ENCODE measurements around the gene KRTAP9-3. TPM values are rescaled to one million over a fixed set of nuclear protein-coding genes. Genes with fewer than 3 reads are reported as not detected.

KRTAP9-3 gene
- total and polyA plus RNA-seq, 2 of the 8 experiments (the other 6 are each of a cell fraction or from before 2014, with no cell fraction given), result not detected

DNA sequence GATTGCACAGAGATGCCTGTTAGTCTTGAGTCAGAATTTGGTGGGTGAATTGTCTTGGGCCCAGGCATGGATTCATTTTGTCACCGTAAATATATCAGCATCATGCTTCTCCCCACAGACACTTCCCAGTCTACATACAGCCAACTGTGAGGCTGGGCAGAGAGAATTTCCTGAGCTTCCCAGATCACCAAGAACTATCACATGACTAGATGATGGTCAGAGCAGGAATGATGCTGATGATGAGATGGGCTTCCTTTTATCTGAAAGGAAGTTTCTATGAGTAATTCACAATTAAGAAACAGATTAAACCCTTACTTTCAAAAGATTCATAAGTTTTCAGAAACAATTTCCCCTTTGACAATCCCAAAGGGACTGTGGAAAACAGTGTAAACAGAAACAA lies 22.6 kb downstream of the KRTAP9-3 start:
- Histone ChIP-seq H3K4ac (replicated peaks; ENCODE audit: insufficient read length, low read depth, low read length) (no peak overlapping the region), H2BK20ac (ENCODE audit: low read length) (no peak overlapping the region), H2AK5ac (ENCODE audit: low read depth, low read length) (no peak overlapping the region), H3K56ac (replicated peaks; ENCODE audit: insufficient read length, low read depth, low read length) (no peak overlapping the region), H4K20me1 (replicated peaks in 1 of 2; ENCODE audit: control insufficient read depth in 1 of 2, insufficient read depth in 2 of 2, low read length in 2 of 2) (no peaks in the 10 kb centered on the region), H2BK12ac (ENCODE audit: low read depth, low read length) (no peak overlapping the region), H4K91ac (replicated peaks; ENCODE audit: insufficient read length, low read length) (no peak overlapping the region), H3K27ac (ENCODE audit: low read depth, low read length) (no peak overlapping the region), H3K14ac (ENCODE audit: insufficient read length) (no peak overlapping the region), H3K4me2 (ENCODE audit: insufficient read depth in 1 of 2, low read depth in 2 of 2, low read length in 2 of 2) (no peak overlapping the region), H2BK15ac (ENCODE audit: low read length) (no peak overlapping the region), H2BK120ac (replicated peaks; ENCODE audit: low read depth, low read length) (no peak overlapping the region), H3K27me3 (replicated peaks in 1 of 4; ENCODE audit: control insufficient read depth in 3 of 4, extremely low read depth in 1 of 4, insufficient read depth in 3 of 4, low read length in 3 of 4) (no peaks in the 10 kb centered on the region; a peak in 1 of 7 replicates), H4K8ac (ENCODE audit: extremely low read depth, insufficient read depth, low read length) (no peak overlapping the region), H3K9me3 (ENCODE audit: insufficient read depth in 2 of 2, low read depth in 1 of 2, low read length in 1 of 2) (no peaks in the 10 kb centered on the region), H3K4me3 (ENCODE audit: extremely low read depth in 1 of 4, insufficient read depth in 2 of 4, low read depth in 3 of 4, low read length in 4 of 4) (no peak overlapping the region), H2AFZ (ENCODE audit: low read length) (no peak overlapping the region), H3K23ac (ENCODE audit: insufficient read length) (no peak overlapping the region), H3K36me3 (ENCODE audit: control insufficient read depth in 2 of 4, insufficient read depth in 4 of 4, low read length in 3 of 4) (no peaks in the 10 kb centered on the region), H2BK5ac (ENCODE audit: low read depth, low read length) (no peak overlapping the region), H3K79me1 (ENCODE audit: low read depth, low read length) (no peaks in the 10 kb centered on the region), H3K79me2 (ENCODE audit: control insufficient read depth in 1 of 2, insufficient read depth in 2 of 2, low read length in 2 of 2) (no peaks in the 10 kb centered on the region), H4K5ac (ENCODE audit: insufficient read length, low read depth, low read length) (no peak overlapping the region), H3K23me2 (ENCODE audit: low read depth, low read length) (no peaks in the 10 kb centered on the region; the same call in 1 of the 2 replicates), H3K9ac (replicated peaks in 1 of 4; ENCODE audit: extremely low read depth in 1 of 4, low read depth in 3 of 4, low read length in 3 of 4) (no peak overlapping the region), H3K4me1 (replicated peaks in 1 of 4; ENCODE audit: control insufficient read depth in 3 of 4, insufficient read depth in 4 of 4, low read length in 3 of 4) (peaks cover 0 to 2% (median 0%) of the 10 kb centered on the region in 4 experiments; a peak in 2 of 7 replicates), H3K18ac (ENCODE audit: extremely low read depth, low read length) (no peak overlapping the region)
- DNase-seq (ENCODE audit: low read depth in 1 of 2, low spot score in 2 of 2) (no peak), FAIRE-seq (no peak)
- ChIA-PET POLR2A (ENCODE audit: partially characterized antibody) (no interaction called here), CTCF (ENCODE audit: partially characterized antibody) (interaction anchor here (1.0 kb wide), 1 partner anchor 18 kb away, joined by 3 read pairs; no protein-coding TSS in a partner anchor)
- WGBS, 2 experiments (ENCODE audit: extremely low coverage in 1 of 2, insufficient coverage in 1 of 2, insufficient read length in 1 of 2, insufficient replicate concordance in 2 of 2, low coverage in 1 of 2, low lambda C conversion rate in 2 of 2, missing lambda C conversion rate in 1 of 2), result 0% methylated on average over 1 of the region's 1 CpG; no CpG with 5 or more reads in 1 of the 2 experiments
- TF ChIP-seq SP2 (IDR thresholded peaks at IDR 0.05; ENCODE audit: low read length), result no peak
- no peak for TF ChIP-seq KDM5A (IDR thresholded peaks at IDR 0.05; ENCODE audit: low read length)
- no peak for TF ChIP-seq TAF7 (optimal IDR thresholded peaks at IDR 0.05; ENCODE audit: borderline replicate concordance, low read depth, low read length)
- no peak for TF ChIP-seq CHD1 (IDR thresholded peaks at IDR 0.05; ENCODE audit: low read depth, low read length)
- TF ChIP-seq BCL11A (IDR thresholded peaks at IDR 0.05; ENCODE audit: low read depth in 2 of 2, low read length in 2 of 2), result no peak
- no peak for TF ChIP-seq EGR1 (IDR thresholded peaks at IDR 0.05; ENCODE audit: borderline replicate concordance, low read depth, low read length)
- TF ChIP-seq, protein P1, sequence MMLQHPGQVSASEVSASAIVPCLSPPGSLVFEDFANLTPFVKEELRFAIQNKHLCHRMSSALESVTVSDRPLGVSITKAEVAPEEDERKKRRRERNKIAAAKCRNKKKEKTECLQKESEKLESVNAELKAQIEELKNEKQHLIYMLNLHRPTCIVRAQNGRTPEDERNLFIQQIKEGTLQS (IDR thresholded peaks at IDR 0.05; ENCODE audit: insufficient read depth, low read depth, low read length), result no peak
- TF ChIP-seq, protein P2, sequence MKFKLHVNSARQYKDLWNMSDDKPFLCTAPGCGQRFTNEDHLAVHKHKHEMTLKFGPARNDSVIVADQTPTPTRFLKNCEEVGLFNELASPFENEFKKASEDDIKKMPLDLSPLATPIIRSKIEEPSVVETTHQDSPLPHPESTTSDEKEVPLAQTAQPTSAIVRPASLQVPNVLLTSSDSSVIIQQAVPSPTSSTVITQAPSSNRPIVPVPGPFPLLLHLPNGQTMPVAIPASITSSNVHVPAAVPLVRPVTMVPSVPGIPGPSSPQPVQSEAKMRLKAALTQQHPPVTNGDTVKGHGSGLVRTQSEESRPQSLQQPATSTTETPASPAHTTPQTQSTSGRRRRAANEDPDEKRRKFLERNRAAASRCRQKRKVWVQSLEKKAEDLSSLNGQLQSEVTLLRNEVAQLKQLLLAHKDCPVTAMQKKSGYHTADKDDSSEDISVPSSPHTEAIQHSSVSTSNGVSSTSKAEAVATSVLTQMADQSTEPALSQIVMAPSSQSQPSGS (IDR thresholded peaks at IDR 0.05; ENCODE audit: low read length), result no peak
- TF ChIP-seq CBX5 (IDR thresholded peaks at IDR 0.05; ENCODE audit: low read depth, low read length), result no peak
- no peak for TF ChIP-seq JUN (IDR thresholded peaks at IDR 0.05; ENCODE audit: low read depth, low read length)
- TF ChIP-seq NANOG (IDR thresholded peaks at IDR 0.05; ENCODE audit: insufficient read depth, low read depth, low read length, poor library complexity, severe bottlenecking), result no peak
- TF ChIP-seq GABPA (IDR thresholded peaks at IDR 0.05; ENCODE audit: borderline replicate concordance, insufficient read depth, low read length), result no peak
